Duodenal mucosa (tissue), 2 donors: ENCODE results near the gene HEYL.

Experiments
- H3K27ac ChIP-seq: one replicate; pipeline ENCODE4 v1.7.0; 2013; ENCODE audit warnings: low read depth, low read length
- H3K27me3 ChIP-seq, 2 donors: one replicate each; pipeline ENCODE4 v1.7.0; 2013; ENCODE audit warnings: low read length in 2 of 2, control low read depth in 1 of 2; ENCODE audit not compliant: insufficient read depth in 2 of 2, control insufficient read depth in 1 of 2
- H3K36me3 ChIP-seq, 2 donors: one replicate each; pipeline ENCODE4 v1.7.0; 2013; ENCODE audit warnings: low read length in 2 of 2, control low read depth in 1 of 2; ENCODE audit not compliant: insufficient read depth in 2 of 2, control insufficient read depth in 1 of 2
- H3K4me1 ChIP-seq, 2 donors: one replicate each; pipeline ENCODE4 v1.7.0; 2013; ENCODE audit warnings: low read length in 2 of 2, control low read depth in 1 of 2; ENCODE audit not compliant: insufficient read depth in 2 of 2, control insufficient read depth in 1 of 2
- H3K4me3 ChIP-seq, 2 donors: one replicate each; pipeline ENCODE4 v1.7.0; 2013; ENCODE audit warnings: low read length in 2 of 2, low read depth in 1 of 2
- H3K9ac ChIP-seq, 2 donors: one replicate each; pipeline ENCODE4 v1.7.0; 2013; ENCODE audit warnings: low read length in 2 of 2, low read depth in 1 of 2
- H3K9me3 ChIP-seq, 2 donors: one replicate each; pipeline ENCODE4 v1.7.0; 2013; ENCODE audit warnings: low read length in 2 of 2, control low read depth in 1 of 2; ENCODE audit not compliant: control insufficient read depth in 1 of 2

HEYL gene

DNA sequence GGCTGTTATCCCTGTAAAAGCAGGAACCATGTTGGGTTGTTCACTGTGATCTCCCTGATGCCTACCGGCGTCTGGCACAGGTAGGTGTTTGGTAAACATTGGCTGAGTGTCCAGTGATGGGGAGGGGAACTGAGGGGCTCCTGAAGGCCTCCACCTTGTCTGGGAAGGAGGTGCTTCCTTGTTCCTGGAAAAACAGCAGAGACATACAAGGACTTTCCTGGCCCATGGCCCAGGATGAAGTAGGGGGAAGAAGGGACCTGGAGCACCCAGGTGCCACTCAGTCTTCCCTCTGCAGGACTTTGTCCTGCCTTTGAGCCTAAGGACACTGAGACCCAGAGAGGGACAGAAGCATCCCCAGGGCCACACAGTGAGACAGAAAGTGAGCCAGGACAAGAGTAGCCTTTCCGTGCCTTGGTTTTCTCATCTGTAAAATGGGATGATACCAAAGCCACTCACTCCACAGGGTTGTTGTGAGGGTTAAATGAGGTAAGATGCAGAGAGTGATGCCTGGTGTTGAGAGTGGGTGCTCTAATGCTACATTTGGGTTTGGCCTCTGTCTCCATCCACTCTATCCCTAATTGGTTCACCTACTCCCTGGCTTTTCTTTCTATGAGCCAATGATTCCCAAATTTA lies 6.1 kb upstream of the HEYL start:
- H3K27ac ChIP-seq = no peak overlapping the region
- H3K4me1 ChIP-seq = peaks cover 0 to 7% of the 10 kb centered on the region in 2 donors
- H3K4me3 ChIP-seq = no peak overlapping the region
- peaks cover 0 to 5% of the 10 kb centered on the region in 2 donors for H3K27me3 ChIP-seq
- H3K9me3 ChIP-seq = no peaks in the 10 kb centered on the region
- H3K9ac ChIP-seq = no peak overlapping the region
- H3K36me3 ChIP-seq = no peaks in the 10 kb centered on the region

DNA sequence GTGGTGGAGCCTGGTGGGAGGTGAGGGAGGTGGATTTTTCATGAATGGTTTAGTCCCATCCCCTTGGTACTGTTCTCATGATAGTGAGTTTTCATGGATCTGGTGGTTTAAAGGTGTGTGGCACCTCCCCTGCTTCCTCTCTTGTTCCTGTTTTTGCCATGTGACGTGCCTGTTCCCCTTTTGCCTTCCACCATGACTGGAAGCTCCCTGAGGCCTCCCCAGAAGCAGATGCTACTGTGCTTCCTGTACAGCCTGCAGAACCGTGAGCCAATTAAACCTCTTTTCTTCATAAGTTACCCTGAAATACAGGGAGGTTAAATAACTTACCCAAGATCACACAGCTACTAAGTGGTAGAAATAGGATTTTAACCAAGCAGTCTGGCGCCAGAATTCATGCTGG lies 4.3 kb upstream of the HEYL start:
- H3K27ac ChIP-seq = no peak overlapping the region
- H3K4me1 ChIP-seq = peaks cover 0 to 11% of the 10 kb centered on the region in 2 donors
- H3K4me3 ChIP-seq = no peak overlapping the region
- H3K9me3 ChIP-seq = no peaks in the 10 kb centered on the region
- no peaks in the 10 kb centered on the region for H3K36me3 ChIP-seq
- H3K27me3 ChIP-seq = peaks cover 2 to 11% of the 10 kb centered on the region in 2 donors
- no peak overlapping the region for H3K9ac ChIP-seq

DNA sequence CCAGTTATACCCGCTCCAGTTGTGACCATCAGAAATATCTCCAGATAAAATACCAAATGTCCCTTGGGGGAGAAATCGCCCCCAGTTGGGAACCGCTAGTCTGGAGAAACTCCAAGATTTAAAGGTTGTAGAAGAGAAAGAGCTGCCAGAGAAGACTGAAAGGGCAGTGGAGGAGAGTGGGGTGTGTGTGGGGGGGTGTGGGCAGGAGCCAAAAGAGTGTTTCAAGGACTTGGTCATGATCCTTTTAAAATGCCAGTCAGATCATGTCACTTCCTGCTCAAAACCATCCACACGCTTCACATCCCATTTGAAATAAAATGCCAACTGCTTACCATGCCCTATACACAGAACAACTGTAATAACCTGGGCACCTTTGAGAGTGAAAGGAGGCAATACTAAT lies 3.4 kb upstream of the HEYL start:
- Histone ChIP-seq H3K27me3 (peaks cover 4 to 9% of the 10 kb centered on the region in 2 donors), H3K36me3 (no peaks in the 10 kb centered on the region), H3K4me1 (peaks cover 0 to 11% of the 10 kb centered on the region in 2 donors), H3K27ac (no peak overlapping the region), H3K4me3 (no peak overlapping the region), H3K9ac (no peak overlapping the region), H3K9me3 (no peaks in the 10 kb centered on the region)

DNA sequence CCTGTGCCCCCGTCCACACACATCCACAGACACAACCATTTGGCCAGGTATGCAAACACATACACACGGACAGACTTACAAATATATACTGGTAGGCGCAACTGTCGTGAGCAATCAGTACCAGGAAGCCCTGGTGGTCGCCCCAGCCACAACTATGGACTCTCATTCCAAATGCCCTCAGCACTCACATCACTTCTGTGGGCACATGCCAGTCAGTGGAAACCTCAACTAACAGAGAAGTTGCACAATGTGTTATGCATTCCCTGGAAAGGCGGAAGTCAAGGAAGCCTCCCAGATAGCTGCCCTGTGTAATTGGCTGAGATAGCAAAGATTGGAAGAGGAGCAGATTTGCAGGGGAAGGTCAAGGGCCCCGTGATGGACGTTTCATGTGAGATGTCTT lies 1.4 kb upstream of the HEYL start:
- Histone ChIP-seq H3K9ac (no peak overlapping the region), H3K27ac (no peak overlapping the region), H3K27me3 (peaks cover 4 to 6% of the 10 kb centered on the region in 2 donors), H3K4me1 (peaks cover 0 to 4% of the 10 kb centered on the region in 2 donors), H3K9me3 (no peaks in the 10 kb centered on the region), H3K4me3 (no peak overlapping the region), H3K36me3 (no peaks in the 10 kb centered on the region)

DNA sequence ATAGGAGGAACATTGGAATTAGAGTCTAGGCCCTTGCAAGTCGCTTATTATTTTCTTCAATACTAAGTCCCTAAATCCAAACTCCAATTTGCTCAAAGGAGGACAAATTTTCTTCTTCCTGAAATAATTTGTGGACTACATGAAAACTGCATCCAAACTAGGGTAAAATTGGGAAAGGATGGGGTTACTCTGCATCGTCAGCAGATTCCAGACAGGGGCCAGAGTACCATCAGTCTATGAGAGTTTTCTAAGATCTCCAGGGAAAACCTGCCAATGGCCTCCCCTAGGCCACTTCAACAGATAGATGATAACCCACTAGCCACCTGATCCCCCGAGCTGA lies 508 bp downstream of the HEYL start:
- H3K36me3 ChIP-seq = no peaks in the 10 kb centered on the region
- H3K4me1 ChIP-seq = peaks cover 0 to 4% of the 10 kb centered on the region in 2 donors
- H3K9ac ChIP-seq = peak overlapping the region in 1 of 2 donors; percentile 61
- H3K9me3 ChIP-seq = no peaks in the 10 kb centered on the region
- peaks cover 6 to 10% of the 10 kb centered on the region in 2 donors for H3K27me3 ChIP-seq
- H3K4me3 ChIP-seq = peak overlapping the region; percentile 60 to 69
- no peak overlapping the region for H3K27ac ChIP-seq

DNA sequence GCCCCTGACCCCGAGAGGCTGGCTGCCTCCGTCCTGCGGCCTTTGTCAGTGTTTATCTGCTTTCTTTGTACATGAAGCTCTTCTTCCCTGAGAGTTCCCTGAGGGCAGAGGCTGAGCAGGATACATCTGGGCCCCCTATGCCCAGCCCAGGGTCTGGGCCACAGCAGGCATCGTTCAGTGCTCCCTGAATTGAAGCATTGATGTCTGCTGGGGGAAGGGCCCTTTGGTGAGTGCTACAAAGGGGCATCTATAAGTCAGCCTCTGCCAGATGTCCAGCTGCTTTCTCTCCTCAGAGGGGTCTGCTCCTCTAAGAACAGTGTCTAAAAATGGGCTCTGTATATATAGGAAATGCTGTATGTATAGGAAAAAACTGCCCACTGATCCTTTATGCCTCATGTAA lies 2.1 kb downstream of the HEYL start:
- no peaks in the 10 kb centered on the region for H3K36me3 ChIP-seq
- no peak overlapping the region for H3K4me3 ChIP-seq
- peaks cover 15% of the 10 kb centered on the region in 2 donors for H3K27me3 ChIP-seq

DNA sequence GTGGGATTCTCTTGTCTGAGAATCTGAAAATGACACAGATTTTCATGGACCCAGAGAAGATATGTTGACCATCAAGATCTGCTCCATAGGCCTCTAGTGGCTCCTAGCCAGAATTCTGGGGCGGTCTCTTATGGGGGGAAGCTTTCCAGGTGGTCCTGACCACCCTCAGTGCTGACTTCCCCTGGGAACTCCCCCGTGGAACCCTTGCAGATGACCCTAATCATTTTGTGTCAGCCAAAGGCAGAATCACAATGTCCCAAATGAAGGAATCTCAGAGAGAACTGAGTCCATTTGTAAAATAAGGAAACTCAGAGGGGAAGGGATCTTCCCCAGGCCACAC lies 3.6 kb downstream of the HEYL start:
- H3K9me3 ChIP-seq = no peaks in the 10 kb centered on the region
- H3K27ac ChIP-seq = no peak overlapping the region
- H3K36me3 ChIP-seq = peaks cover 0 to 2% of the 10 kb centered on the region in 2 donors
- H3K9ac ChIP-seq = no peak overlapping the region
- H3K4me3 ChIP-seq = no peak overlapping the region
- H3K4me1 ChIP-seq = peaks cover 0 to 4% of the 10 kb centered on the region in 2 donors
- H3K27me3 ChIP-seq = peaks cover 15 to 16% of the 10 kb centered on the region in 2 donors

More for the DNA sequence above, 2.1 kb downstream of the HEYL start:
- Histone ChIP-seq H3K9ac (no peak overlapping the region), H3K9me3 (no peaks in the 10 kb centered on the region), H3K27ac (no peak overlapping the region), H3K4me1 (peaks cover 0 to 4% of the 10 kb centered on the region in 2 donors)

DNA sequence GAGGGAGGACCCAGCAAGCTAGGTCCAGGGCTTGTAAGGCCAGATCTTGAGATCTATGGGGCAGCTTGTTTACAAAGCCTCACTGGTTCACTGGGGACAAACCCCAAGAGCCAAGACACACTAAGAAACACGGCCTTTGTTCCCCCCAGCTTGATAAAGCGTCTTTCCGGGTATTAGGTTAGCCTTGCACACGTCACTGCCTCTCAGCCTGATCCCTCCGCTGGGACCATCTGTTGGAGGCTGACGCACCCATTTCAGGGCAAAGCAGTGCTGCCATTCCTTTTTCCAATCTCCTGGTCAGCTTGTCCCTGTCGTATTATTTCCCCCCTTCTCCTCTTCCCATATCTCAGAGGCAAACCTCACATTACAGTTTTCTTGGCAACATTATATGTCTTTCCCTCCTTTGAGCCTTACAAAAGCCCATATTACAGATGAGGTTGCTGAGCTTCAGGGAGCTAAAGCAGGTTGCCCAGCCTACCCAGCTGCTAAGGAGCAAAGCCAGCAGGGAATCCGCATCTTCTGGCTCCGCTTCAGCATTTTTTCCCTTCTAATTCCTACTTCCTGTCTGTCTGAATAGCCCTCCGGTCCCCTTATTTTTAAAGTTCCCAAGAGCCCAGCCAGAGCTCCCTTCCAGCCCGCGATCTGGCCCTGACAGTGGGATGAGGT lies 4.1 kb downstream of the HEYL start:
- Histone ChIP-seq H3K27ac (no peak overlapping the region), H3K9me3 (no peaks in the 10 kb centered on the region), H3K27me3 (peaks cover 15 to 16% of the 10 kb centered on the region in 2 donors), H3K9ac (no peak overlapping the region), H3K4me3 (no peak overlapping the region), H3K36me3 (peaks cover 0 to 2% of the 10 kb centered on the region in 2 donors), H3K4me1 (peaks cover 0 to 4% of the 10 kb centered on the region in 2 donors)

DNA sequence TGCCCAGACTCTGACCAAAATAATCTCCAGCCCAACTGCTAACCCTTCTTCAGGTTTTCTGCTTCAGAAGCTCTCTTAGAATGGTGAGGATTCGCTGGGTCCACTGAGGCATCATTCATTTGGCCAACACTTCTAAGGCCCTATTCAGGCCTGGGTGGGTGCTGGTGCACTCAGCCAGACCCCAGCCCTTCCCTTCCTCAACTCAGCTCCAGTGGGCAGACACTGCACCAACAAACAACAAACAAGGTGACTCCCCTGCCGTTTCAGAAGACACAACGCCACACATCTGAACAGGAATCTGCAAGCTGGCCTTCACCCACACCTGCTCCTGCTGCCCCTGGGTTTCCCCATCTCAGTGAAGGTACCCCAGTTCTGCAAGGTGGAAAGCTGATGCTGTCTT lies 6.0 kb downstream of the HEYL start:
- H3K27ac ChIP-seq = no peak overlapping the region
- no peaks in the 10 kb centered on the region for H3K4me1 ChIP-seq
- H3K9ac ChIP-seq = no peak overlapping the region
- no peak overlapping the region for H3K4me3 ChIP-seq
- H3K27me3 ChIP-seq = peaks cover 10 to 11% of the 10 kb centered on the region in 2 donors
- peaks cover 0 to 2% of the 10 kb centered on the region in 2 donors for H3K36me3 ChIP-seq
- no peaks in the 10 kb centered on the region for H3K9me3 ChIP-seq

DNA sequence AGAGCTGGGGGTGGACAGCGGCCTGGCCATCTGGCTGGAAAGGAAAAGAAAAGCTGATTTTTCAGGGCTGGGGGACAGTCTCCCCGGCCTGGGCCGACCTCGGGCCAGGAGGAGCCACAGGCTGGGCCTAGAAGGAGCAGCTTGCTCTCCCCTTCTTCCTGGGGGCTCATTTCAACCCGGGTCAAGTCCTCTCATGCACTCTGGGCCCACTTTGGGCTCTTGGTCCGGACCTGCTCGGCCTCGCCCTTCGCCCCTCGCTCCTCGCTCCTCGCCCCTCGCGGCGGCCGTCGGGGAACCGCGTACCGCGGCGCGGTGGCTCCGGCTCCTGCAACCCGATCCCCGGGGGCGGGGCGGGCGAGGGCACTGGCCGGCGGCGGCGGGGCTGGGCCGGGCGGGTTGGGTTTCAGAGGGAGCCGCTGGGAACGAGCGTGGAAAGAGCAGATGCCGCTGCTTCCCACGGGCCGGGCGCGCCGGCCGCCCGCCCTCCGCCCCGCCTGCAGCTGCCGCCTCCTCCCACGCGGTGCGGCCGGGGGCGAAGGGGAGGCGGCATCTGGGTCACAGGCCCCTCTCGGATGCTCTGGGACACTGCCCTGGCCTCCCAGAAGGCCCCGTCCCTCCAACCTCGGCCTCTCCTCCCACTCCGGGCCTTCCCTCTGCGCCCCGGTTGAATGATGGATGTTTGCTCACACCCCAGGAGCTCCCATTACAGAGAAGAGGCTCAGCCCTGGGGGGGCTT lies 6.6 kb downstream of the HEYL start:
- Histone ChIP-seq H3K9me3 (no peaks in the 10 kb centered on the region), H3K4me3 (no peak overlapping the region), H3K9ac (no peak overlapping the region), H3K27me3 (peaks cover 10 to 11% of the 10 kb centered on the region in 2 donors), H3K4me1 (no peaks in the 10 kb centered on the region), H3K36me3 (peaks cover 0 to 2% of the 10 kb centered on the region in 2 donors), H3K27ac (no peak overlapping the region)
